ENCODE results near the gene SGTA.

Gene SGTA

DNA sequence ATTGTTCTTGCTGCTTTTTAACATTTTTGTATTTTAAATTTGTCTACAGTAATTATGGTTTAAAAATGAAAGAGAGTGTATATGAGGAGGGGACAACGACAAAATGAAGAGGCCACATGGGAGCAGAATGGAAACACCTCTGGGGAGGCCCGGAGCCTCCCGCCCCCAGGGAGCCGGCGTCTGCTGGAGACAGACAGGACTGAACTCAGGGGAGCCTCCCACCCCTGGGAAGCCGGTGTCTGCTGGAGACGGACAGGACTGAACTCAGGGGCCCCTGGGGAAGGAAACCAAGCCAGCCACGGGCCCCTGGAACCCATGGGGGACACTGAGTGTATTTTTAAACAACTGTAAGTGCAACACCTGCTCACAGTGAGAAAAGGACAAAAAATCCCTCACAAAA is 26.6 kb downstream of the SGTA start:
- H3K36me3 ChIP-seq (ENCODE audit: low read length), result no peaks in the 10 kb centered on the region
- H3K9me3 ChIP-seq (ENCODE audit: insufficient read depth, low read length), result no peaks in the 10 kb centered on the region
- no peak overlapping the region for H3K27ac ChIP-seq (ENCODE audit: low read depth, low read length)
- no peak overlapping the region for H3K4me2 ChIP-seq (ENCODE audit: low read depth, low read length, poor library complexity, severe bottlenecking)
- TF ChIP-seq EZH2phosphoT487 (conservative IDR thresholded peaks at IDR 0.05; ENCODE audit: low read length) (no peak), CTCF (IDR thresholded peaks at IDR 0.05; ENCODE audit: insufficient read depth, low read length, poor library complexity, severe bottlenecking) (no peak)
- H3K79me2 ChIP-seq (ENCODE audit: insufficient read depth, low read length), result no peaks in the 10 kb centered on the region
- H4K20me1 ChIP-seq (ENCODE audit: low read depth, low read length), result no peaks in the 10 kb centered on the region
- no peaks in the 10 kb centered on the region for H3F3A ChIP-seq (ENCODE audit: insufficient read depth)
- no peak overlapping the region for H3K9ac ChIP-seq (ENCODE audit: low read length)
- H3K9me2 ChIP-seq (replicated peaks; ENCODE audit: insufficient read depth, low read length), result no peaks in the 10 kb centered on the region
- no peaks in the 10 kb centered on the region for H3K27me3 ChIP-seq (ENCODE audit: low read length)
- no peak overlapping the region for H2AFZ ChIP-seq (ENCODE audit: low read depth, low read length, severe bottlenecking)
- H3K4me3 ChIP-seq (ENCODE audit: insufficient read depth, low read length, poor library complexity, severe bottlenecking), result no peak overlapping the region

DNA sequence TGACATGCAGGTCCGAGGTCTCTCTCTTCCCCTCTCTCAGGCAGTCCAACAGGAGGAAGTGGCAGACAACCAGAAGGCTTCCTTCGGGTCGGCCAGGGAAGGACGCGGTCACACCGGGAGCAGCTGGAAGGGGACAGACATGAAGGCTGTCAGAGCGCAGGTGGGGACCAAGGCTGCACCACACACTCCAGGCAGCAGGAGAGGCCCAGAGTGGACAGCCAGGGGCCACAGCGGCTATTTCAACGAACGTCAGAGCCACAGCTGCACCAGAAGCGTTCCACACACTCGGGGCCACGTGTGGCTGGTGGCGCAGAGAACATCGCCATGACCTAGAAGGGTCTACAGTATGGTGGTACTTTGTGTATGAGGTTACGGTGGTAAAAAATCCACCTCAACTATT is 27.3 kb downstream of the SGTA start:
- Histone ChIP-seq H2AFZ (ENCODE audit: low read depth, low read length, severe bottlenecking) (no peak overlapping the region), H3K9me3 (ENCODE audit: insufficient read depth, low read length) (no peaks in the 10 kb centered on the region), H4K20me1 (ENCODE audit: low read depth, low read length) (no peaks in the 10 kb centered on the region), H3K79me2 (ENCODE audit: insufficient read depth, low read length) (no peaks in the 10 kb centered on the region), H3K27me3 (ENCODE audit: low read length) (no peaks in the 10 kb centered on the region), H3K4me3 (ENCODE audit: insufficient read depth, low read length, poor library complexity, severe bottlenecking) (no peak overlapping the region), H3K36me3 (ENCODE audit: low read length) (no peaks in the 10 kb centered on the region), H3K9ac (ENCODE audit: low read length) (no peak overlapping the region), H3K9me2 (replicated peaks; ENCODE audit: insufficient read depth, low read length) (no peaks in the 10 kb centered on the region), H3F3A (ENCODE audit: insufficient read depth) (no peaks in the 10 kb centered on the region), H3K27ac (ENCODE audit: low read depth, low read length) (no peak overlapping the region), H3K4me2 (ENCODE audit: low read depth, low read length, poor library complexity, severe bottlenecking) (no peak overlapping the region)
- no peak for TF ChIP-seq EZH2phosphoT487 (conservative IDR thresholded peaks at IDR 0.05; ENCODE audit: low read length)

GRCh38 chr19:2755448-2755705 is 27.7 kb downstream of the SGTA start:
- no peaks in the 10 kb centered on the region for H3F3A ChIP-seq (ENCODE audit: insufficient read depth)
- TF ChIP-seq EZH2phosphoT487 (conservative IDR thresholded peaks at IDR 0.05; ENCODE audit: low read length) (no peak), CTCF (IDR thresholded peaks at IDR 0.05; ENCODE audit: insufficient read depth, low read length, poor library complexity, severe bottlenecking) (no peak)
- H3K4me3 ChIP-seq (ENCODE audit: insufficient read depth, low read length, poor library complexity, severe bottlenecking), result no peak overlapping the region
- H3K27me3 ChIP-seq (ENCODE audit: low read length), result no peaks in the 10 kb centered on the region
- no peak overlapping the region for H3K9ac ChIP-seq (ENCODE audit: low read length)
- no peak overlapping the region for H3K4me2 ChIP-seq (ENCODE audit: low read depth, low read length, poor library complexity, severe bottlenecking)
- H3K27ac ChIP-seq (ENCODE audit: low read depth, low read length), result no peak overlapping the region
- H3K9me2 ChIP-seq (replicated peaks; ENCODE audit: insufficient read depth, low read length), result no peaks in the 10 kb centered on the region
- H3K79me2 ChIP-seq (ENCODE audit: insufficient read depth, low read length), result no peaks in the 10 kb centered on the region
- no peaks in the 10 kb centered on the region for H3K36me3 ChIP-seq (ENCODE audit: low read length)
- H3K9me3 ChIP-seq (ENCODE audit: insufficient read depth, low read length), result no peaks in the 10 kb centered on the region
- H2AFZ ChIP-seq (ENCODE audit: low read depth, low read length, severe bottlenecking), result no peak overlapping the region
- H4K20me1 ChIP-seq (ENCODE audit: low read depth, low read length), result no peaks in the 10 kb centered on the region

GRCh38 chr19:2754659-2755447 is 28.2 kb downstream of the SGTA start:
- TF ChIP-seq EZH2phosphoT487 (conservative IDR thresholded peaks at IDR 0.05; ENCODE audit: low read length) (no peak), CTCF (IDR thresholded peaks at IDR 0.05; ENCODE audit: insufficient read depth, low read length, poor library complexity, severe bottlenecking) (no peak)
- H3K4me2 ChIP-seq (ENCODE audit: low read depth, low read length, poor library complexity, severe bottlenecking), result no peak overlapping the region
- no peaks in the 10 kb centered on the region for H3K9me3 ChIP-seq (ENCODE audit: insufficient read depth, low read length)
- H3K9ac ChIP-seq (ENCODE audit: low read length), result no peak overlapping the region
- H3F3A ChIP-seq (ENCODE audit: insufficient read depth), result no peaks in the 10 kb centered on the region
- H3K27me3 ChIP-seq (ENCODE audit: low read length), result no peaks in the 10 kb centered on the region
- no peak overlapping the region for H2AFZ ChIP-seq (ENCODE audit: low read depth, low read length, severe bottlenecking)
- H3K79me2 ChIP-seq (ENCODE audit: insufficient read depth, low read length), result no peaks in the 10 kb centered on the region
- no peaks in the 10 kb centered on the region for H4K20me1 ChIP-seq (ENCODE audit: low read depth, low read length)
- H3K9me2 ChIP-seq (replicated peaks; ENCODE audit: insufficient read depth, low read length), result no peaks in the 10 kb centered on the region
- H3K27ac ChIP-seq (ENCODE audit: low read depth, low read length), result no peak overlapping the region
- H3K4me3 ChIP-seq (ENCODE audit: insufficient read depth, low read length, poor library complexity, severe bottlenecking), result no peak overlapping the region
- no peaks in the 10 kb centered on the region for H3K36me3 ChIP-seq (ENCODE audit: low read length)

Data from SU-DHL-6 (cell line).